Naive thymus-derived CD4-positive, alpha-beta T cell (primary cell): ENCODE results near the gene NAALADL2. TPM values are rescaled to one million over a fixed set of nuclear protein-coding genes. Genes with fewer than 3 reads are reported as not detected.

Source experiments
- ATAC-seq: fragments of 150-1000 bp; cut with Tn5 transposase; 2 replicates; pipeline ENCODE4 v1.10.0; 2021; ENCODE audit warnings: mild to moderate bottlenecking, moderate library complexity
- CTCF ChIA-PET: fragments of 350-600 bp; sonication (Branson Sonifier 250); formaldehyde crosslinking; loops from one replicate; lab custom pipeline; 2021; ENCODE audit warnings: antibody characterized with exemption; lab: Charles Lee
- POLR2A ChIA-PET: fragments of 350-600 bp; sonication (Branson Sonifier 250); formaldehyde crosslinking; loops from one replicate; lab custom pipeline; 2021; ENCODE audit warnings: antibody characterized with exemption, inconsistent platforms; lab: Charles Lee
- DNase-seq, 9 donors: peaks; one replicate each; pipeline versions ENCODE4 v3.0.0 to v3.0.0-alpha.2; 2020 to 2022; ENCODE audit warnings: mixed read lengths in 1 of 9
- H3K27ac ChIP-seq: one replicate; pipeline ENCODE4 v1.7.0; 2013; ENCODE audit warnings: mild to moderate bottlenecking, low read depth, low read length, moderate library complexity
- H3K27me3 ChIP-seq, 2 donors: one replicate each; pipeline ENCODE4 v1.7.0; 2013; ENCODE audit warnings: low read length in 2 of 2, mild to moderate bottlenecking in 2 of 2, moderate library complexity in 2 of 2; ENCODE audit not compliant: control insufficient read depth in 2 of 2, insufficient read depth in 2 of 2
- H3K36me3 ChIP-seq, 3 experiments: 1 replicate in 2 of 3; 2 replicates in 1 of 3; pipeline ENCODE4 v1.7.0; 2013; ENCODE audit warnings: low read length in 3 of 3, mild to moderate bottlenecking in 3 of 3, moderate library complexity in 1 of 3; ENCODE audit not compliant: insufficient read depth in 3 of 3, control insufficient read depth in 2 of 3
- H3K4me1 ChIP-seq, 2 donors: one replicate each; pipeline ENCODE4 v1.7.0; 2013; ENCODE audit warnings: low read length in 2 of 2, mild to moderate bottlenecking in 2 of 2, moderate library complexity in 1 of 2; ENCODE audit not compliant: control insufficient read depth in 2 of 2, insufficient read depth in 2 of 2
- H3K4me3 ChIP-seq: 2 replicates; pipeline ENCODE4 v1.7.0; 2013; ENCODE audit warnings: mild to moderate bottlenecking, low read length
- H3K9me3 ChIP-seq, 3 experiments: 1 replicate in 2 of 3; 2 replicates in 1 of 3; pipeline ENCODE4 v1.7.0; 2013; ENCODE audit warnings: low read length in 3 of 3; ENCODE audit not compliant: control insufficient read depth in 2 of 3
- H3K27ac Mint-ChIP-seq, 9 donors: one replicate each; pipeline ENCODE4 v1.8.0; 2020 to 2022; ENCODE audit warnings: mixed read lengths in 9 of 9, mild to moderate bottlenecking in 8 of 9, moderate library complexity in 5 of 9, inconsistent platforms in 2 of 9
- H3K27me3 Mint-ChIP-seq, 5 donors: one replicate each; pipeline ENCODE4 v1.8.0; 2021 to 2022; ENCODE audit warnings: mixed read lengths in 5 of 5, mild to moderate bottlenecking in 1 of 5
- H3K36me3 Mint-ChIP-seq, 5 donors: one replicate each; pipeline ENCODE4 v1.8.0; 2020 to 2022; ENCODE audit warnings: mixed read lengths in 5 of 5, mild to moderate bottlenecking in 3 of 5, inconsistent platforms in 1 of 5
- H3K4me1 Mint-ChIP-seq, 7 donors: one replicate each; pipeline ENCODE4 v1.8.0; 2020 to 2022; ENCODE audit warnings: mixed read lengths in 7 of 7, mild to moderate bottlenecking in 3 of 7, inconsistent platforms in 1 of 7
- H3K4me3 Mint-ChIP-seq, 10 donors: one replicate each; pipeline ENCODE4 v1.8.0; 2020 to 2022; ENCODE audit warnings: mild to moderate bottlenecking in 10 of 10, mixed read lengths in 10 of 10, moderate library complexity in 6 of 10, inconsistent platforms in 2 of 10
- H3K9me3 Mint-ChIP-seq, 11 donors: one replicate each; pipeline ENCODE4 v1.8.0; 2020 to 2022; ENCODE audit warnings: mixed read lengths in 11 of 11, mild to moderate bottlenecking in 4 of 11, inconsistent platforms in 1 of 11, moderate library complexity in 1 of 11
- intact Hi-C, 2 donors: fragments of 100-400 bp; cut with micrococcal nuclease; formaldehyde crosslinking; loops; one replicate each; pipeline ENCODE4 v1.15.1; 2023
- polyA plus RNA-seq, 2 donors: library from polyadenylated mRNA; unstranded; fragments of 300-500 nt; fragmentation: Illumina TruSeq; gene quantifications; one replicate each; pipeline ENCODE4 v1.2.3, GENCODE V29; 2021
- total RNA-seq, 6 experiments: library from RNA in 5 of 6; stranded (reverse) in 5 of 6; gene quantifications; 1 replicate in 5 of 6; 2 replicates in 1 of 6; pipeline ENCODE4 v1.2.3 and lab custom pipeline; 2021 to 2026

The NAALADL2 gene
- total and polyA plus RNA-seq, 7 experiments from 2014 or later = 0.76 to 1.4 TPM; not detected in 5

DNA sequence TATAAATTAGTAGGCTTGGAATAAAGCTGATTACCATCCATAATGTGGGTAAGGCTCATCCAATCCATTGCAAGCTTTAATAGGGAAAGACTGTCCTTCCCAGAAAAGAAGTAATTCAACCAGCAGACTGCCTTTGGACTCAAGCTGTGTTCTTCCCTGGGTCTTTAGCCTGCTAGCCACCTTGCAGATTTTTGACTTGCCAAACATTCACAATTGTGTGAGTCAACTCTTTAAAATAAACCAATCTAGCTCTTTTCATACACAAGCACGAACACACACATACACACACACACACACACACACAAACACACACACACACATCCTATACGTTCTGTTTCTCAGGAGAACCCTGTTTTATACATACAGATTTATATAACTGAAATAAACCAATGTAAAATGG lies 248.1 kb downstream of the NAALADL2 start:
- intact Hi-C loops = no loop called here
- Histone ChIP-seq H3K9me3 (no peaks in the 10 kb centered on the region), H3K4me1 (no peaks in the 10 kb centered on the region), H3K27me3 (no peaks in the 10 kb centered on the region), H3K4me3 (no peak overlapping the region), H3K36me3 (no peaks in the 10 kb centered on the region), H3K27ac (no peak overlapping the region)
- POLR2A ChIA-PET = no interaction called here
- H3K27ac Mint-ChIP-seq = no peak overlapping the region
- peaks cover 0 to 4% (median 0%) of the 10 kb centered on the region in 11 donors for H3K9me3 Mint-ChIP-seq
- ATAC-seq (no peak), DNase-seq (no peak)
- H3K27me3 Mint-ChIP-seq = no peaks in the 10 kb centered on the region
- no peaks in the 10 kb centered on the region for H3K36me3 Mint-ChIP-seq
- no peak overlapping the region for H3K4me3 Mint-ChIP-seq
- H3K4me1 Mint-ChIP-seq = no peaks in the 10 kb centered on the region
- CTCF ChIA-PET = no interaction called here

- ChIA-PET POLR2A (no interaction called here), CTCF (no interaction called here)
- intact Hi-C loops = no loop called here
- Mint-ChIP-seq H3K4me1 (no peaks in the 10 kb centered on the region), H3K9me3 (peaks cover 0 to 12% (median 0%) of the 10 kb centered on the region in 11 donors), H3K4me3 (no peak overlapping the region), H3K27me3 (no peaks in the 10 kb centered on the region), H3K27ac (no peak overlapping the region), H3K36me3 (no peaks in the 10 kb centered on the region)
- no peak for ATAC-seq
- Histone ChIP-seq H3K4me3 (no peak overlapping the region), H3K27me3 (no peaks in the 10 kb centered on the region), H3K27ac (no peak overlapping the region), H3K4me1 (no peaks in the 10 kb centered on the region), H3K9me3 (no peaks in the 10 kb centered on the region), H3K36me3 (no peaks in the 10 kb centered on the region)
- no peak for DNase-seq
These were observed 248.9 kb downstream of the NAALADL2 start for GRCh38 chr3:175107995-175108394.

DNA sequence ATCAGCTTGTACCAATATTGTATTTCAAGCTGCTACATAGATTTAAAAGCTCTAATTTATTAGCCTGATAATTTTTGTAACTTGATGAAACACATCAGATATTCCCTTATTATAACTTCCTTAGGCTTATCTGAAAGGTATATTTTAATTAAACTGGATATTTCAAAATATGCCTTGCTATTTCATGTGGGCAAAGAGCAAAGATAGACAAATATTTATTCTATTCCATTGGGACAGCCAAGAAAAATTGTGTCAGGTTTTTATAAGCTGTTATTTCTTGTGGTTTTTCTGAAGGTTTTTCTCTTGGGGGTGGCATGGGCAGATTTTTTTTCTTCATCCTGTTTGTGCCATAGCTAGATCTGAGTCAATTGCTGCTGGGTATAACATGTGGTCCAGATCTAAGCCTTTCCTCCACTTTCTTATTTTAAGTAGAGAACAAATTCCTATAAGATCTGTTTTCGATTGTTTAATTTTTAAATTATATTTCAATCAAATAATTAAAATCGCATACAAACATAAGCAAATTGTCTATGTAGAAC lies 249.5 kb downstream of the NAALADL2 start:
- H3K27ac Mint-ChIP-seq = no peak overlapping the region
- CTCF ChIA-PET = no interaction called here
- H3K9me3 Mint-ChIP-seq = peaks cover 0 to 8% (median 0%) of the 10 kb centered on the region in 11 donors

GRCh38 chr3:175111036-175111435 lies 251.9 kb downstream of the NAALADL2 start:
- Mint-ChIP-seq H3K27ac (no peak overlapping the region), H3K27me3 (no peaks in the 10 kb centered on the region), H3K9me3 (peaks cover 0 to 16% (median 1%) of the 10 kb centered on the region in 11 donors), H3K4me3 (no peak overlapping the region), H3K36me3 (no peaks in the 10 kb centered on the region), H3K4me1 (no peaks in the 10 kb centered on the region)
- Histone ChIP-seq H3K4me3 (no peak overlapping the region), H3K36me3 (no peaks in the 10 kb centered on the region), H3K4me1 (no peaks in the 10 kb centered on the region), H3K9me3 (no peaks in the 10 kb centered on the region), H3K27ac (no peak overlapping the region), H3K27me3 (no peaks in the 10 kb centered on the region)
- DNase-seq = no peak
- POLR2A ChIA-PET = no interaction called here
- no peak for ATAC-seq
- CTCF ChIA-PET = no interaction called here
- intact Hi-C loops = no loop called here

More for the DNA sequence above, 249.5 kb downstream of the NAALADL2 start:
- Histone ChIP-seq H3K4me1 (no peaks in the 10 kb centered on the region), H3K9me3 (no peaks in the 10 kb centered on the region), H3K4me3 (no peak overlapping the region), H3K27me3 (no peaks in the 10 kb centered on the region), H3K27ac (no peak overlapping the region), H3K36me3 (no peaks in the 10 kb centered on the region)
- Mint-ChIP-seq H3K4me1 (no peaks in the 10 kb centered on the region), H3K27me3 (no peaks in the 10 kb centered on the region), H3K36me3 (no peaks in the 10 kb centered on the region), H3K4me3 (no peak overlapping the region)
- DNase-seq (no peak), ATAC-seq (no peak)
- intact Hi-C loops = no loop called here
- POLR2A ChIA-PET = no interaction called here

DNA sequence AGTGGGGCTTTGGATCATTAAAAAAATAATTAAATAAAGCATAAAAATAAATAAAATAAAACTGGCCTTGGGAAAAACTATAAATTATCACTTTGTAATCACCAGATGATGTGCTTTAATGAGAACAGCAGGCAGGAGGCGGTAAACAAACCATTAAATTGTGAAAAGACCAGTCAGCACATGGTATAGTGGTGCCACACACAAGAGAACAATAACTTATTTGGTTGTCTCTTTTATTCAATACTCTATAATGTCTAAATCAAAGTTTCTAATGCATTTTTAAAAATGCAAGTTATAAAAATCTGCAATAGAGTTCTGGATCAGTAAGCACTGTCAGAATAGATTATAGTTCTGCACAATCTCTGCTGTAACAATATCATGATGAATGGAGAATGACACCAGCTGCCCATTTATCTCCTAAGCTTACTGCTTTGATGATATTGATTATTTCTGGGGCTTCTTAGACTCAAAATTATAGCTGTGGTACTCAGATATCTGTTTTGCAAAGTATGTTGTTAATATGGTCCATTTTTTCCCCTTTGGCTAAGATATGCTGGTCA lies 259.3 kb downstream of the NAALADL2 start:
- intact Hi-C loops = no loop called here
- Histone ChIP-seq H3K4me1 (no peaks in the 10 kb centered on the region), H3K4me3 (no peak overlapping the region)

GRCh38 chr3:175121225-175121624 lies 262.1 kb downstream of the NAALADL2 start:
- Mint-ChIP-seq H3K27me3 (no peaks in the 10 kb centered on the region), H3K4me1 (no peaks in the 10 kb centered on the region), H3K36me3 (no peaks in the 10 kb centered on the region), H3K27ac (no peak overlapping the region), H3K9me3 (peaks cover 0 to 13% (median 2%) of the 10 kb centered on the region in 11 donors), H3K4me3 (no peak overlapping the region)
- intact Hi-C loops = no loop called here
- ChIA-PET CTCF (no interaction called here), POLR2A (no interaction called here)
- ATAC-seq = no peak
- Histone ChIP-seq H3K4me3 (no peak overlapping the region), H3K36me3 (no peaks in the 10 kb centered on the region), H3K4me1 (no peaks in the 10 kb centered on the region), H3K27me3 (no peaks in the 10 kb centered on the region), H3K9me3 (no peaks in the 10 kb centered on the region), H3K27ac (no peak overlapping the region)
- DNase-seq = no peak

More for the DNA sequence above, 259.3 kb downstream of the NAALADL2 start:
- Mint-ChIP-seq H3K4me1 (no peaks in the 10 kb centered on the region), H3K27ac (no peak overlapping the region), H3K27me3 (no peaks in the 10 kb centered on the region), H3K4me3 (no peak overlapping the region), H3K9me3 (peaks cover 0 to 11% (median 2%) of the 10 kb centered on the region in 11 donors), H3K36me3 (no peaks in the 10 kb centered on the region)
- Histone ChIP-seq H3K27me3 (no peaks in the 10 kb centered on the region), H3K36me3 (no peaks in the 10 kb centered on the region), H3K27ac (no peak overlapping the region), H3K9me3 (no peaks in the 10 kb centered on the region)
- DNase-seq = no peak
- ChIA-PET CTCF (no interaction called here), POLR2A (no interaction called here)
- ATAC-seq = no peak

DNA sequence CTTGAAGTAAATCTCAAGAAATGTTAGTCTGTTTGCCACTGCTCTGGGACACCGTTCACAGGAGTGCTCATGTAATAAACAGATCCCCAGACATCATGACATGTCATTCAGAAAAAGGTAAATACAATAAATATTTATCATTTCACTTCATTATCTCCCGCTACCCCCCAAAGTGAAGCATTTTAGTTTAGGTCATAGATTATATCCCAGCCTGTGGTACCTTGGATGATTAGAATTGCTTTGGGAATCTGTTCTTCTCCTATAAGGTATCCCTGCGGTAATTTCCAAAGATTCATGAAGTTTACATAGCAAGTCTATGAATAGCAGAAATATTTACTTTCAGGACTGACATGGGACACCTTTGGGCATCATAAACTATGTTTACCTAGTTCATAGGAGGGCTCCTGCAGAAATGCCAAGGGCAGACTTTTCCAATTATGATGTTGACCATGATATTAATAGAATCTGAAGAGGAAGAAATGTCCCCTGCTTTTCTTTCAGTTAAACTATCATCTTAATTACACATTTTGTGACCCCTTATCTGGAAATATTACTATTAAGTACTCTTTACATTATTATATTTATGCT lies 268.0 kb downstream of the NAALADL2 start:
- H3K4me1 Mint-ChIP-seq = no peaks in the 10 kb centered on the region
- intact Hi-C loops = no loop called here
- ATAC-seq (no peak), DNase-seq (no peak)
- no peaks in the 10 kb centered on the region for H3K36me3 Mint-ChIP-seq
- CTCF ChIA-PET = no interaction called here
- H3K27me3 ChIP-seq = no peaks in the 10 kb centered on the region
- H3K27me3 Mint-ChIP-seq = no peaks in the 10 kb centered on the region
- POLR2A ChIA-PET = no interaction called here
- H3K27ac ChIP-seq = no peak overlapping the region
- H3K4me3 ChIP-seq = no peak overlapping the region
- peaks cover 0 to 16% (median 2%) of the 10 kb centered on the region in 11 donors for H3K9me3 Mint-ChIP-seq
- no peaks in the 10 kb centered on the region for H3K36me3 ChIP-seq
- H3K4me3 Mint-ChIP-seq = no peak overlapping the region
- H3K9me3 ChIP-seq = peaks cover 0 to 4% (median 0%) of the 10 kb centered on the region in 3 experiments
- H3K4me1 ChIP-seq = no peaks in the 10 kb centered on the region
- H3K27ac Mint-ChIP-seq = no peak overlapping the region
